SW480 (cell line): ENCODE data around the gene CFD.
"Not testable (repeated sequence)": the region's sequence is repeated elsewhere in the genome, so short reads cannot be mapped to it uniquely, and the experiment has no call there.

ENCODE experiments used
- DNase-seq: peaks from one replicate; pipeline ENCODE4 v3.0.0-alpha.2; 2016; ENCODE audit warnings: low spot score

CFD gene

GRCh38 chr19:852136-853013 is 7.1 kb upstream of the CFD start, which contains the start of gene ELANE:
TSS of gene ELANE (plus strand) at chr19:852303. CDS start at chr19:852329, 26 bp downstream.
- no peak for DNase-seq

- no peak for DNase-seq
Measured at GRCh38 chr19:853014-853585, 6.4 kb upstream of the CFD start.

DNA sequence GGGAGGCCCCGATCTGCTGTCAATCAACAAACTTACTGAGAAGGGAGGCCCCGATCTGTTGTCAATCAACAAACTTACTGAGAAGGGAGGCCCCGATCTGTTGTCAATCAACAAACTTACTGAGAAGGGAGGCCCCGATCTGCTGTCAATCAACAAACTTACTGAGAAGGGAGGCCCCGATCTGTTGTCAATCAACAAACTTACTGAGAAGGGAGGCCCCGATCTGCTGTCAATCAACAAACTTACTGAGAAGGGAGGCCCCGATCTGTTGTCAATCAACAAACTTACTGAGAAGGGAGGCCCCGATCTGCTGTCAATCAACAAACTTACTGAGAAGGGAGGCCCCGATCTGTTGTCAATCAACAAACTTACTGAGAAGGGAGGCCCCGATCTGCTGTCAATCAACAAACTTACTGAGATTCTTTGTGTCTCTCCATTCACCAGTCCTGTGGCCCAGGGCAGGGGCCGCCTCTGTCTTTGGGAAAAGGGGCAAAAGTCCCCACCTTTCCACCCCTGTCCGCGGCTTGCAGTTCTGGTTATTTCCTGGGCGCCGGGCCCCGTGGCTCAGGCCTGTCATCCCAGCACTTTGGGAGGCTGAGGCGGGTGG is 5.7 kb upstream of the CFD start:
- DNase-seq, result not testable (repeated sequence)

GRCh38 chr19:854549-854948 is 4.9 kb upstream of the CFD start:
- no peak for DNase-seq

DNA sequence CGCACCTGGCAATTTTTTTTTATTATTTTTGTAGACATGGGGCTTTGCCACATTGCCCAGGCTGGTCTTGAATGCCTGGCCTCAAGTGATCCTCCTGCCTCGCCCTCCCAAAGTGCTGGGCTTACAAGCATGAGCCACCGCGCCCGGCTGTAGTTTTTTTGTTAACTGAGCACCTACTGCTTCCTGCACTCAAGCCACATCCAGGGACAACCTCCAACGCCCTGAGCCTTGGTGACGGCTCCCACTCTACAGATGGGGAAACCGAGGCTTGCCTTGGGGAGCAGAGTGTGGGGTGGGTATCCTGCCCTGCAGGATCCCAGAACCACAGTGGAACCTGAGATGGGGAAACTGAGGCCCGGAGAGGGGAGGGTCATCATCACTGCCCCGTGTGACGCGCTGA is 4.3 kb upstream of the CFD start:
- DNase-seq, result no peak

DNA sequence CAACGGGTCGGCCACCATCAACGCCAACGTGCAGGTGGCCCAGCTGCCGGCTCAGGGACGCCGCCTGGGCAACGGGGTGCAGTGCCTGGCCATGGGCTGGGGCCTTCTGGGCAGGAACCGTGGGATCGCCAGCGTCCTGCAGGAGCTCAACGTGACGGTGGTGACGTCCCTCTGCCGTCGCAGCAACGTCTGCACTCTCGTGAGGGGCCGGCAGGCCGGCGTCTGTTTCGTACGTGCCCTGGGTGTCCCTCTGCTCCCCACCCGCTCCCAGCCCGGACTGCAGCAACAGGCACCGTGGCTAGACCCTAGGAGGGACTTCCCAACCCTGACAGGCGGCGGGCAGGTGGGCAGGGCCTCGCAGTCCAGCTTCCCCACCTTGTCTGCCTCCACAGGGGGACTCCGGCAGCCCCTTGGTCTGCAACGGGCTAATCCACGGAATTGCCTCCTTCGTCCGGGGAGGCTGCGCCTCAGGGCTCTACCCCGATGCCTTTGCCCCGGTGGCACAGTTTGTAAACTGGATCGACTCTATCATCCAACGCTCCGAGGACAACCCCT is 3.8 kb upstream of the CFD start:
- no peak for DNase-seq

DNA sequence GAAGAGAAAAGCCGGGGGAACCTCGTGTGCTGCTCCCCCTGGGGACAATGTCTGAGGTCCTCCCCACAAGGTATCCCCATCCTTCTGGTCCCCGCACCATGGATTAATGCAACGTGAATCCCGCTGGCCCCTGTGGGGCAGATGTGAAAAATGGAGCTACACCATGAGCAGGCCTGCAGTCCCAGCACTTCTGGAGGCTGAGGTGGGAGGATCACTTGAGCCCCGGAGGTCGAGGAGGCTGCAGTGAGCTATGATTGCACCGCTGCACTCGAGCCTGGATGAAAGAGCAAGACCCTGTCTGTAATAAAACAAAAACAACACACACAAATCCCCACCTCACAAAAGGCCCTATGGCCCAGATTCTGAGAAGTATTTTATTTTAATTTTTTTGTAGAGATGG is 1.2 kb upstream of the CFD start:
- DNase-seq, result no peak

DNA sequence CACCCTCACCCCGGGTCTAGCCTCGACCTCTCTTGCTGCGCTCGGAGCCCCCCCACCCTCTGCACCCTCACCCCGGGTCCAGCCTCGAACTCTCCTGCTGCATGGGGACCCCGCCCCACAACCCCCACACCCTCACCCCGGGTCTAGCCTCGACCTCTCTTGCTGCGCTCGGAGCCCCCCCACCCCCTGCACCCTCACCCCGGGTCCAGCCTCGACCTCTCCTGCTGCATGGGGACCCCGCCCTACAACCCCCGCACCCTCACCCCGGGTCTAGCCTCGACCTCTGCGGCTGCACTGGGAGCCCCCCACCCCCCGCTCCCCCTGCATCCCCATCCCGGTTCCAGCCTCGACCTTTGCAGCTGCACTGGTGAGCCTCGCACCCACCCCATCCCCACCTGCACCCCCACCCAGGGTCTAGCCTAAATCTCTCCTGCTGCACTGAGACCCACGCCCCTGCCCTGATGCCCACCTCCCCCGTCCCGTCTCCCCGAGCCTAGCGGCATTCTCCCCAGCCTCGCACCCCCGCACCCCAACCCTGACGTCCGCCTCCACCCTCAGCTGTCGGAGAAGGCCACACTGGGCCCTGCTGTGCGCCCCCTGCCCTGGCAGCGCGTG is 1.8 kb downstream of the CFD start:
- no peak for DNase-seq

DNA sequence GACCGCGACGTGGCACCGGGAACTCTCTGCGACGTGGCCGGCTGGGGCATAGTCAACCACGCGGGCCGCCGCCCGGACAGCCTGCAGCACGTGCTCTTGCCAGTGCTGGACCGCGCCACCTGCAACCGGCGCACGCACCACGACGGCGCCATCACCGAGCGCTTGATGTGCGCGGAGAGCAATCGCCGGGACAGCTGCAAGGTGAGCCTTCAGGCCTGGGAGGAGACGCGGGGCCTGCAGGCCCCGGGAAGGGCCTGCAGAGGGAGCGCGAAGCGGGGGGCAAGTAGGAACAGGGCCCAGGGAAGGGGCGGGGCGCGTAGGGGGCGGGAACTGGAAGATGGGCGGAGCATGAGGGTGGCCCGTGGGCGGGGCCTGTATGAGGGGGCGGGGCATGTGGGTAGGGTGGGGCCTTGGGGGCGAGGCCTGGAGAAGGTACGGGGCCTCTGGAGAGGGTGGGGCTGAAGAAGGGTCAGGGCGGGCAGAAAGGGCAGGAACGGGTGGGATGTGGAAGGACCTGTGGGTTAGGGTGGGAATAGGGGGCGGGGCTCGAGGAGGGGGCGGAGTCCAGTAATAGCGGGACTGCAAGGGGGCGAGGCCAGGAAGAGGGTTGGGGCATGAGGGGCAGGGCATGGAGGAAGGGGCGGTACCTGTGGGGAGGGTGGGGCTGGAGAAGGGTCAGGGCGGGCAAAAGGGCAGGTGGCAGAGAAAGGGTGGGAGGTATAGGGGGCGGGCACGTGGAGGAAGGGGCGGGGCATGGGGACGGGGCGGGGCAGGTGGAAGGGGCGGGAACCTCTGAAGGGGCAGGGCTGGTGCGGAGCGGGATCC is 2.5 kb downstream of the CFD start:
- peak; percentile 65 for DNase-seq

GRCh38 chr19:862581-863314 is 3.3 kb downstream of the CFD start:
- peak; percentile 47 for DNase-seq

DNA sequence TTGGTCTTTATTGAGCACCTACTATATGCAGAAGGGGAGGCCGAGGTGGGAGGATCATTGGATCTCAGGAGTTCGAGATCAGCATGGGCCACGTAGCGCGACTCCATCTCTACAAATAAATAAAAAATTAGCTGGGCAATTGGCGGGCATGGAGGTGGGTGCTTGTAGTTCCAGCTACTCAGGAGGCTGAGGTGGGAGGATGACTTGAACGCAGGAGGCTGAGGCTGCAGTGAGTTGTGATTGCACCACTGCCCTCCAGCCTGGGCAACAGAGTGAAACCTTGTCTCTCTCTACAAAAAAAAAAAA is 3.8 kb downstream of the CFD start:
- no peak for DNase-seq

DNA sequence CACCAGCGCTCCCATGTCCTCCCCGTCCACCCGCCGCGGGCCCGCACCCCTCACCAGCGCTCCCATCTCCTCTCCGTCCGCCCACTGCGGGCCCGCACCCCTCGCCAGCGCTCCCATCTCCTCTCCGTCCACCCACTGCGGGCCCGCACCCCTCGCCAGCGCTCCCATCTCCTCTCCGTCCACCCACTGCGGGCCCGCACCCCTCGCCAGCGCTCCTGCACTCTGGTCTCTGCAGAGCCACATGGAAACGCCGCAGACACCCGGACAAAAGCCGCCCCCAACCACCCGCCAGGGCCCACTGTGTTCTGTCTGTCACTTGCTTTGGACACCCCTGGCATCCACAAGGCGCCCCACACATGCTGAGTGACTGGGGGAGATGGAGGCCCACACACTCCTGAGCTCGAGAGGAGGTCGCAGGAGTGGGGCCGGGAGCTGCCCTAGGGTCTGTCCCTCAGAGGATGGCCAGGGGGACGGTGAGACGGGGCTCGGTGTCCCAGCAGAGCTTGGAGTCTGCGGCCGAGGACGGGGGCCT is 7.4 kb downstream of the CFD start:
- no peak for DNase-seq

DNA sequence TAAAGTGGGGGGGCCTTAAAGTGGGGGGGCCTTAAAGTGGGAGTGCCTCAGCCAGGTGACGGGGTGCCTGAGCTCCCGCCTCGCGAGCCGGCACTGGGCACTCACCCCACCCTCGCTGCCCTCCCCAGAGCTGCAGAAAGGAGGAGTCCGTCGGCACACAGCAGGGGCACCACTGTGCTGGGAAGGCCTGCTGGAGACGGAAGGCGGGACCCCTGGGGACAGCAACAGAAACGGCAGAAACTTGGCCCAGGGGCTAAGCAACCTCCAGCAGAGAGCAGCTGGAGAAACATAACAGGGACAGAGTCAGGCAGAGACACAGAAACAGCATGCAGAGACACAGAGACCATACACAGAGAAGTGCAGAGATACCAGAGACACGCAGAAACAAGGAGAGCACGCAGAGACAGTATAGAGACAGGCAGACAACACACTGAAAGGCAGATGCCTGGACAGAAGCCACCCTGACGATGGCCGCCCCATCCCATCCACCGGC is 7.9 kb downstream of the CFD start:
- DNase-seq, result no peak

DNA sequence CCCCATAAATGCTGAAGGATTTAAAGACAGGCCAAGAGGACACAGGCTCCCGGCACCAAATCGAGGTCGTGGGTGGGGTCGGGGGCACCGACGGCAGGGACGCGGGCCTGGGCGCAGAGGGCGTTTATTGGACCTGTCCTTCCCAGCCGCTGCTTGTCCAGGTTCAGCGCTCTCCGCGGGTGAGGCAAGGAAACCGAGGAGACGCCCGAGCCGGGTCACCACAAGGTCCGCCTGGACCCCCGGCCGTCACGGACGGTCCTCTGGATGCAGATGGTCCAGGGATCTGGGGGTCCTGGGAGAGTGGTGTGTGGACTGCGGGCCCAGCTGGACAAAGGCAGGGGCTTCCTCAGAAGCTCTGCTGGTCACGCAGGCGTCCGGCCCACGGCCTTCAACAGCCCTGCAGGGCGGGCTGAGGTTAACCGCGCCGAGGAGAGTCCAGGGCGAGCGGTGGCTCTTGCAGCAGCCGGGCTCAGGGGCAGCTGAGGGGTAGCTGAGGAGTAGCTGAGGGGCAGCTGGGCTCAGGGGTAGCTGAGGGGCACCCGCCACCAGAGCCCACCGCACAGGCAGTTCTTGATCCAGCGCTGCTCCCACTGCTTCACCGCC is 8.5 kb downstream of the CFD start:
- no peak for DNase-seq

DNA sequence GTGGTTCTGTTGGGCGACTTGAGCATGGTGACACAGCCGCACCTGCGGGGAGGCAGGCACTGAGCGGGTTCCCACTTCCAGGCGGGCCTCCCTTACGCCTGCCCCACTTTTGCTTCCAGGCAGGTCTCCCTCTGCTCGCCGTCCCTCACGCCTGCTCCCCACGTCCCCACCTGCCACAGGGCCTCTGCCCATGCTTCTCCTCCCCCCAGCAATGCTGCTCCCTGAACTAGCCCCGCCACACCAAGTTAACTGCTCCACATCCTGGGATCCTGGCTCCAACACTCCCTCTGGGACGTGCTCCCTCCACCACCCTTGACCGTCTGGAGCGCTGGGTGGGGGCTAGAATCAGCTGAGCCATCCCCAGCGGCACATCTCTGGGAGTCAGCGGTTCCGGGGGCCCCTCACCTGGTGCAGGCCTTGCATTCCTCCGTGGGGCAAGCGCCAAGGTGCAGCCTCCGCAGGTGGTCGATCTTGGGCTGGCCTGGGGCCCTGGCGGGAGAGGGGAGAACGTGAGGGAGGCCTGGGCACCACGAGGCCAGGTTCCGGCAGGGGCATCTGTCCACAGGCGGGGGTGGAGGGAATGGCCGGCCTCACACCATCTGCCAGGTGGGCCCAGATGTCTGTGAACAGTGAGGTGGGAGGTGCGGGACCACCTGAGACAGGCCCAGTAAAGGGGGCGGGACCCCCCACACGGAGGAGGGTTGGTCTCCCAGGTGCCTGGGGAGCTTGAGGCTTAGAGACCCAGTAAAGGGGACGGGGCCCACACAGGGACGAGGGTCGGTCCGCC is 9.2 kb downstream of the CFD start:
- DNase-seq, result no peak

DNA sequence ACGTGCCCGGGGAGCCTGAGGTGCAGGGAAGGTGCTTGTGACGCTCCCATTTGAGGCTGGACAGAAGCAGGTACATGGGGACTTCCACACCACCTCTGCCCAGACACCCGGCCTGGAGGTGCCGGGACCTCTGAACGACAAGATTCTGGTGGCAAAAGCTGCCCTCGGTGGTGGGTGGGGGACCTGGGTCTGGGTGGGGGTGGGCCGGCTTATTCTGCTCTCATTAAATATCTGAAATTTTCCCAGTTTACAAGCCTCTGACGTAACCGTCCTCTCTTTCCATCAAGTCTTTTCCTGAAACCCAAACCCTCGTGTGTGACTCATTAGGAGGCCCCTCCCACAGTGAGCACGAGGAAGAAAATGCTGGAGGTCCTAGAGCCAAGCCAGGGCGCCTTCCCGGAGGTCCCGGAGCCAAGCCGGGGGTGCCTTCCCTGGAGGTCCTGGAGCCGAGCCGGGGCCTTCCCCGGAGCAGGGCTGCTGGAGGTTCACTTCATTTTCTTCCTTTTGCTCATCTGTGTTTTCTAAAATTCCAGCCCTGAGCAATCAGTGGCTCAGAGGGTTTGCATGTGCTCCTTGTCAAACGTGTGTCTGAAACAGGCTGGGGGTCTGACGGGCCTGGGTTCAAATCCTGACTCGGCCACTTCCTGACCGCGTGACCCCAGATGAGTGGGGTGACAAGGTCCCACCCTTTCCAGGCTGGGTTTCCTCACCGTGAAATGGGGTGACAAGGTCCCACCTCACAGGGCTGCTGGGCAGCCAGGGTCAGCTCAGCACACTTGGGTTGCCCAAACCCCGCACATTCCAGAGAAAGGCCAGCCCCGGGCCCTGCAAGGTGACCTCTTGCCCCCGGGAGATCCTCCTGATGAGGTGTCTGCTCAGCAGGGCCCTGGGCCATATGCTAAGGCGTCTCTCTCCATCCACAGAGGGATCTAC is 10.0 kb downstream of the CFD start:
- DNase-seq, result no peak

GRCh38 chr19:870314-870713 is 10.8 kb downstream of the CFD start:
- no peak for DNase-seq

GRCh38 chr19:870963-871401 is 11.5 kb downstream of the CFD start:
- no peak for DNase-seq
